Caco-2 (cell line): ENCODE data around the gene VPS8. TPM values are rescaled to one million over a fixed set of nuclear protein-coding genes. Genes with fewer than 3 reads are reported as not detected.
A peak's percentile ranks its signal among the peaks of the same experiment; 100 is the strongest.

Experiments
- BruUV-seq: library from RNA; stranded (reverse); fragments of 400-500 nt; replicated peaks from 2 replicates; lab custom pipeline; 2021; lab: Mats Ljungman, UMichigan
- CTCF ChIA-PET: fragments of 300-600 bp; sonication (Branson Sonifier 250); formaldehyde crosslinking; loops from one replicate; lab custom pipeline; 2022; ENCODE audit warnings: antibody characterized with exemption; lab: Charles Lee
- POLR2A ChIA-PET: fragments of 300-600 bp; sonication (Branson Sonifier 250); formaldehyde crosslinking; loops from one replicate; lab custom pipeline; 2022; ENCODE audit warnings: antibody characterized with exemption; lab: Charles Lee
- DNase-seq, 2 experiments: peaks; one replicate each; pipeline versions ENCODE4 v3.0.0 to v3.0.0-alpha.2; 2020 to 2022
- H3K27me3 ChIP-seq: replicated peaks from 2 replicates; pipeline ENCODE4 v1.6.0; 2011; ENCODE audit warnings: low read length; ENCODE audit not compliant: control insufficient read depth, insufficient read depth
- H3K36me3 ChIP-seq: 2 replicates; pipeline ENCODE4 v1.5.1; 2011; ENCODE audit warnings: low read length; ENCODE audit not compliant: control insufficient read depth, insufficient read depth
- H3K4me1 ChIP-seq: fragments of 250-450 bp; sonication (Bioruptor Pico); 2 replicates; pipeline ENCODE4 v1.5.1; 2020; ENCODE audit warnings: mild to moderate bottlenecking
- H3K4me3 ChIP-seq: 2 replicates; pipeline ENCODE4 v1.5.1; 2011; ENCODE audit warnings: low read depth, mild to moderate bottlenecking, control low read depth, low read length
- H3K9me3 ChIP-seq: fragments of 250-450 bp; sonication (Bioruptor Pico); 2 replicates; pipeline ENCODE4 v1.5.1; 2020; ENCODE audit warnings: mild to moderate bottlenecking, moderate library complexity
- H3K27ac Mint-ChIP-seq: one replicate; pipeline ENCODE4 v1.8.0; 2022; ENCODE audit warnings: mixed read lengths; ENCODE audit not compliant: unreplicated experiment
- H3K27me3 Mint-ChIP-seq: one replicate; pipeline ENCODE4 v1.8.0; 2022; ENCODE audit warnings: mixed read lengths; ENCODE audit not compliant: insufficient read depth, unreplicated experiment
- H3K36me3 Mint-ChIP-seq: one replicate; pipeline ENCODE4 v1.8.0; 2022; ENCODE audit warnings: mild to moderate bottlenecking, mixed read lengths; ENCODE audit not compliant: insufficient read depth, unreplicated experiment
- H3K4me1 Mint-ChIP-seq: one replicate; pipeline ENCODE4 v1.8.0; 2022; ENCODE audit warnings: low read depth, mixed read lengths; ENCODE audit not compliant: unreplicated experiment
- H3K4me3 Mint-ChIP-seq: one replicate; pipeline ENCODE4 v1.8.0; 2022; ENCODE audit warnings: mild to moderate bottlenecking, moderate library complexity, mixed read lengths; ENCODE audit not compliant: unreplicated experiment
- H3K9me3 Mint-ChIP-seq: one replicate; pipeline ENCODE4 v1.8.0; 2022; ENCODE audit warnings: mixed read lengths; ENCODE audit not compliant: unreplicated experiment
- intact Hi-C: fragments of 100-400 bp; cut with micrococcal nuclease; formaldehyde crosslinking; loops from one replicate; pipeline ENCODE4 v1.10.0; 2022; ENCODE audit not compliant: unreplicated experiment
- total RNA-seq: library from RNA; stranded (reverse); gene quantifications from 2 replicates; pipeline ENCODE4 v1.2.3, GENCODE V29; 2022
- TF ChIP-seq, protein P1 (sequence below), 2 experiments: fragments of 200-600 bp in 1 of 2; IDR thresholded peaks; 1 replicate in 1 of 2; 2 replicates in 1 of 2; pipeline versions ENCODE4 v1.5.1 to v1.8.0; 2011 to 2022; ENCODE audit warnings: antibody characterized with exemption in 1 of 2, control low read depth in 1 of 2, inconsistent platforms in 1 of 2, low read depth in 1 of 2, low read length in 1 of 2, mild to moderate bottlenecking in 1 of 2, moderate library complexity in 1 of 2; ENCODE audit not compliant: insufficient read depth in 1 of 2, severe bottlenecking in 1 of 2, unreplicated experiment in 1 of 2

VPS8 gene
- total RNA-seq, 1 experiment from 2014 or later = 44.7 TPM

GRCh38 chr3:184813357-184813756, 1.4 kb downstream of the VPS8 start:
- TF ChIP-seq, protein P1, sequence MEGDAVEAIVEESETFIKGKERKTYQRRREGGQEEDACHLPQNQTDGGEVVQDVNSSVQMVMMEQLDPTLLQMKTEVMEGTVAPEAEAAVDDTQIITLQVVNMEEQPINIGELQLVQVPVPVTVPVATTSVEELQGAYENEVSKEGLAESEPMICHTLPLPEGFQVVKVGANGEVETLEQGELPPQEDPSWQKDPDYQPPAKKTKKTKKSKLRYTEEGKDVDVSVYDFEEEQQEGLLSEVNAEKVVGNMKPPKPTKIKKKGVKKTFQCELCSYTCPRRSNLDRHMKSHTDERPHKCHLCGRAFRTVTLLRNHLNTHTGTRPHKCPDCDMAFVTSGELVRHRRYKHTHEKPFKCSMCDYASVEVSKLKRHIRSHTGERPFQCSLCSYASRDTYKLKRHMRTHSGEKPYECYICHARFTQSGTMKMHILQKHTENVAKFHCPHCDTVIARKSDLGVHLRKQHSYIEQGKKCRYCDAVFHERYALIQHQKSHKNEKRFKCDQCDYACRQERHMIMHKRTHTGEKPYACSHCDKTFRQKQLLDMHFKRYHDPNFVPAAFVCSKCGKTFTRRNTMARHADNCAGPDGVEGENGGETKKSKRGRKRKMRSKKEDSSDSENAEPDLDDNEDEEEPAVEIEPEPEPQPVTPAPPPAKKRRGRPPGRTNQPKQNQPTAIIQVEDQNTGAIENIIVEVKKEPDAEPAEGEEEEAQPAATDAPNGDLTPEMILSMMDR (IDR thresholded peaks at IDR 0.05; ENCODE audit: insufficient read depth in 1 of 2, low read depth in 1 of 2, low read length in 1 of 2, severe bottlenecking in 1 of 2, unreplicated experiment in 1 of 2) = no peak
- H3K4me3 ChIP-seq = peak overlapping the region; percentile 53

DNA sequence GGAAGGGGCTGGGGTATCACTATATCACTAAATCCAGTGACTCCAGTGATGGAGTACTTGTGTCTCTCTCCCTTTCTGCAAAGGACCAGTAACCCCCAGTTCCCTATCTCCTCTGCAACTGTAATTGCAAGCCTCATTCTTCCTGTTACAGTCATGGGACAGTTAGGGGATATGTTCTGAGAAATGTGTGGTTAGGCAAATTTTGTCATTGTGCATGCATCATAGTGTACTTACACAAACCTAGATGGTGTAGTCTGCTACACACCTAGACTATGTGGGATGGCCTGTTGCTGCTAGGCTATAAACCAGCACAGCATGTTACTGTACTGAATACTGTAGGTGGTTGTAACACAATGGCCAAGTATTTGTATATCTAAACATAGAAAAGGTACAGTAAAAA, 2.2 kb downstream of the VPS8 start:
- Mint-ChIP-seq H3K4me3 (no peak overlapping the region), H3K4me1 (peaks cover 12% of the 10 kb centered on the region), H3K36me3 (peaks cover 7% of the 10 kb centered on the region), H3K27me3 (no peaks in the 10 kb centered on the region), H3K9me3 (no peaks in the 10 kb centered on the region), H3K27ac (no peak overlapping the region)
- no peak overlapping the region for H3K4me3 ChIP-seq
- intact Hi-C loops = no loop called here
- POLR2A ChIA-PET = no interaction called here
- no TSS peak for BruUV-seq
- DNase-seq = no peak
- H3K4me1 ChIP-seq = peaks cover 4% of the 10 kb centered on the region; the same call in 1 of the 2 replicates
- no peaks in the 10 kb centered on the region for H3K9me3 ChIP-seq
- no peaks in the 10 kb centered on the region for H3K27me3 ChIP-seq
- H3K36me3 ChIP-seq = no peaks in the 10 kb centered on the region
- CTCF ChIA-PET = no interaction called here
- TF ChIP-seq, protein P1 (IDR thresholded peaks at IDR 0.05; ENCODE audit: insufficient read depth in 1 of 2, low read depth in 1 of 2, low read length in 1 of 2, severe bottlenecking in 1 of 2, unreplicated experiment in 1 of 2) = no peak

More at GRCh38 chr3:184813357-184813756, 1.4 kb downstream of the VPS8 start:
- Histone ChIP-seq H3K27me3 (no peaks in the 10 kb centered on the region), H3K36me3 (no peaks in the 10 kb centered on the region), H3K4me1 (peaks cover 4% of the 10 kb centered on the region; the same call in 1 of the 2 replicates), H3K9me3 (no peaks in the 10 kb centered on the region)
- peaks cover 7% of the 10 kb centered on the region for H3K36me3 Mint-ChIP-seq
- POLR2A ChIA-PET = no interaction called here
- no peaks in the 10 kb centered on the region for H3K27me3 Mint-ChIP-seq
- H3K4me3 Mint-ChIP-seq = peak overlapping the region; percentile 100
- intact Hi-C loops = no loop called here
- H3K27ac Mint-ChIP-seq = no peak overlapping the region
- TSS peak; percentile 29 for BruUV-seq
- DNase-seq = no peak
- no peaks in the 10 kb centered on the region for H3K9me3 Mint-ChIP-seq
- H3K4me1 Mint-ChIP-seq = peaks cover 12% of the 10 kb centered on the region
- CTCF ChIA-PET = interaction anchor here (0.6 kb wide), 1 partner anchor 271 kb away, joined by 5 read pairs; no protein-coding TSS in a partner anchor

DNA sequence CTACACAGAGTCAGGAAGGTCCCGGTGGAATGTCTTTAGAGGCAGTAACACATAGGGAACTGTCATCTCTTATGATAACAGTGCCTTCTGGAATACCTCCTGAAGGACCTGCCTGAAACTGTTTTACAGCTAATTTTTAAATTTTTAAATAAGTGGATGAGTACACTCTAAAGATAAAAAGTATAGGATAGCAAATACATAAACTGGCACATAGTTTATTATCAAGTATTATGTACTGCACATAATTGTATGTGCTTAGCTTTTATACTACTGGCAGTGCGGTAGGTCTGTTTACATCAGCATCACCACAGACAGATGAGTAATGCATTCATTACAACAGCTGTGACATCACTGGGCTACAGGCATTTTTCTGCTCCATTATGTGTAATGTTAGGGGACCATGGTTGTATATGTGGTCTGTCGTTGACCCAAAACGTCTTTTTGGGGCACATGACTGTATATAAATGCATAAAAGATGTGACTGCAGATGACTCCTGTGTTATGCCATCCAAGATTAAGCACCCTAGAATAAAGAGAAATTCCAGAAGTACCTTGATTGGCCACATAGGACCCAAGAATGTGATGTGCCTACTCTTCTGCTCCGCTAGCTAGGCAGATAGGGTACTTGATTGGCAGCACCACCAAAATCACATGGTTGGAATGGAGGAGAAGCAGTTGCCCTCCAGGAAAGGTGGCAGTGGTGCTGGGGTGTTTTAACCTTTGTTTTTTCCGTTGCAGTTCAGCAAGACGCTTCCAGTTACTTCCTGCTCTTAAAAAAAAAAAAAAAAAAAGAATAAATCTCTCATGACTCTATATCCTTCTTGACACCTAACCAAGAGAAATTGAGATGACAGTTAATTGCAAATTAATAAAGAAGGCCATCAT, 3.3 kb downstream of the VPS8 start:
- Mint-ChIP-seq H3K27me3 (no peaks in the 10 kb centered on the region), H3K9me3 (no peaks in the 10 kb centered on the region), H3K27ac (no peak overlapping the region), H3K4me1 (peaks cover 12% of the 10 kb centered on the region), H3K4me3 (no peak overlapping the region), H3K36me3 (peaks cover 7% of the 10 kb centered on the region)
- Histone ChIP-seq H3K9me3 (no peaks in the 10 kb centered on the region), H3K4me1 (peaks cover 4% of the 10 kb centered on the region; the same call in 1 of the 2 replicates), H3K27me3 (no peaks in the 10 kb centered on the region), H3K36me3 (no peaks in the 10 kb centered on the region), H3K4me3 (no peak overlapping the region)
- POLR2A ChIA-PET = no interaction called here
- CTCF ChIA-PET = no interaction called here
- TF ChIP-seq, protein P1 (IDR thresholded peaks at IDR 0.05; ENCODE audit: insufficient read depth in 1 of 2, low read depth in 1 of 2, low read length in 1 of 2, severe bottlenecking in 1 of 2, unreplicated experiment in 1 of 2) = no peak
- BruUV-seq = no TSS peak
- DNase-seq = no peak
- intact Hi-C loops = no loop called here
